AML-193 (cell line): ENCODE measurements around the gene CDH13.

Source experiments
- DNase-seq, 2 experiments: peaks; one replicate each; lab custom pipeline; 2025; lab: John Stamatoyannopoulos, UW

Gene CDH13

GRCh38 chr16:83723244-83723643 lies 1096.5 kb downstream of the CDH13 start:
- no peak for DNase-seq

DNA sequence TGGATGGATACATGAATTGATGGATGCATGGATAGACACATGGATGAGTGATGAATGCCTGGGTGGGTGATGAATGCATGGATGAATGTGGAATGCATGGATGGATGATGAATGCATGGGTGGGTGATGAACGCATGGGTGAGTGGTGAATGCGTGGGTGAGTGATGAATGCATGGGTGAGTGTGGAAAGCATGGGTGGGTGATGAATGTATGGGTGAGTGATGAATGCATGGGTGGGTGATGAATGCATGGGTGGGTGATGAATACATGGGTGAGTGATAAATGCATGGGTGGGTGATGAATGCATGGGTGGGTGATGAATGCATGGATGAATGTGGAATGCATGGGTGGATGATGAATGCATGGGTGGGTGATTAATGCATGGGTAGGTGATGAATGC lies 1097.1 kb downstream of the CDH13 start:
- DNase-seq: no peak

GRCh38 chr16:83724585-83724984 lies 1097.8 kb downstream of the CDH13 start:
- no peak for DNase-seq

DNA sequence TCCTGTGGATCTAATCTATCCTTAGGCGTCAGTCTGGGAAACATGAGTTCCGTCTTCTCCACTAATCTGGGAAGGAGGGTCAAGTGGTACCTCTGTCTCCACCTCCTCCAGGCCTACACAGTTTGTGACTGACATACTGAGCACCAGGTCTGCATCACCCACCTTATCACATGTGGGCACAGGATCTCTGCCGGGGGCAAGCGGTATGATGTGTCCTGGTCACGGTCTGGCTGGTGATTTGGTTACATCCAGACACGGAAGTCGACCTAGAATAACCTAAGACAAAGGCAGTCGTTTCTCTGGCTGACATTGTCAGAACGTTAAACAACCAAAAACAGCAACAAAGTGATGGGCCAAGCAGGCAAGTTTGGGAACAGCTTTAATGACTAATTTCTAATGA lies 1098.5 kb downstream of the CDH13 start:
- DNase-seq: no peak

GRCh38 chr16:83727018-83727417 lies 1100.2 kb downstream of the CDH13 start:
- DNase-seq: peak; percentile 94 to 97

GRCh38 chr16:83727751-83728352 lies 1101.1 kb downstream of the CDH13 start:
- no peak for DNase-seq

DNA sequence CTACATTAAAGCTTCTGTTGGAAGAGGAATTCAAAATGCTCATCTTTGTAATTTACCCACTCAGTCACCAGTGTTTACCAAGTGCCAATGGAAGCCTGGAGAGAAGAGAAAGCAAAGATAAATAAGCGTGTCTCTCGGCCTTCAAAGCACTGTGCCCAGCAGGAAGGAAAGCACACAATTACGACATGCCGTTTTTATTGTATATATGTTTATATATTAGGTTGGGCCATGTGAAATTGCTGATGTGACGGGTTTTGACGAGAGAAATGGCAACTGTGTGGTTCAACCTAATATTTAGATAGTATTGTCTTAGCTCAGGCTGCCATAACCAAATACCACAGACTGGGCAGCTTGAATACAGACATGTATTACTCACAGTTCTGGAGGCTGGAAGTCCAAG lies 1101.7 kb downstream of the CDH13 start:
- no peak for DNase-seq

DNA sequence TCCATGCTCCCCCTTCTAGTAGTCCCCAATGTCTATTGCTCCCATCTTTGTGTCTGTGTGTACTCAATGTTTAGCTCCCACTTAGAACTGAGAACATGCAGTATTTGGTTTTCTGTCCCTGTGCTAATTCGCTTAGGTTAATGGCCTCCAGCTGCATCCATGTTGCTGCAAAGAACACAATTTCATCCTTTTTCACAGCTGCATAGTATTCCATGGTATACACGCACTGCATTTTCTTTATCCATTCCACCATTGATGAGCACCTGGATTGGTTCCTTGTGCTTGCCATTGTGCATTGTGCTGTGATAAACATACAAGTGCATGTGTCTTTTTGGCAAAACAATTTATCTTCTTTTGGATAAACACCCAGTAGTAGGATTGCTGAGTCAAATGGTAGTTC lies 1104.0 kb downstream of the CDH13 start:
- DNase-seq: no peak

DNA sequence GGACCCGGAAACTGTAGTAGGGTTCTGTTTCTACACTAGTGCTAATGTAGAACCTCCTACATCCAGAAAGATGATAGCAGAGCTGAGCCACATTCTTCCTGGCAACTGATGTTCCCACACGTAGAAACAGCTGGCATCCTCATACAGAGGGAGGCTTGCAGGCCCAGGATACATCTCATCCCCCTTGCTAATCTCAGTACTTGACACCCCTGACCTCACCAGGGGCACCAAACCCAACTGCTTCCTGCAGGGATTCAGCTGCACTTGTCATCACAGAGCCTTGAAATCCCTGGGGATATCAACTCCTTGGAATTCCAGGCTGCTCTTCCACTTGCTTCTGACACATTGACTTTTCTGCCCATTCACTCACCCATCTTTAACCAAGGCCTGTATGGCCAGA lies 1105.8 kb downstream of the CDH13 start:
- no peak for DNase-seq

GRCh38 chr16:83733301-83733700 lies 1106.5 kb downstream of the CDH13 start:
- no peak for DNase-seq

DNA sequence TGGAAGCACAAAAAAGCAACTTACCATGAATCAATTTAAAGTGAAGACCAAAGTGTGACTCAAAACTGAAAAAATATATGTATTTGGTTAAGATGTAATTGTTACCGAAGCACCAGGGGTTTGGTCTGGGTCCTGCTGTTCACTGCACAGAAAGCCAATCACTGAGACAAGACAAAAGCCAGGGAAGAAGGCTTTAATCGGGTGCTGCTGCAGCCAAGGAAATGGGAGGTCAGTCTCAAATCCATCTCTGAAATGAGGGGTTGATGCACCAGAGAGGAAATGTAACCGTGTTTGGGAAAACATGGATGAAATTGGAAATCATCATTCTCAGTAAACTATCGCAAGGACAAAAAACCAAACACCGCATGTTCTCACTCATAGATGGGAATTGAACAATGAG lies 1107.4 kb downstream of the CDH13 start:
- no peak for DNase-seq

- no peak for DNase-seq
These were observed 1111.1 kb downstream of the CDH13 start for GRCh38 chr16:83737729-83738354.

DNA sequence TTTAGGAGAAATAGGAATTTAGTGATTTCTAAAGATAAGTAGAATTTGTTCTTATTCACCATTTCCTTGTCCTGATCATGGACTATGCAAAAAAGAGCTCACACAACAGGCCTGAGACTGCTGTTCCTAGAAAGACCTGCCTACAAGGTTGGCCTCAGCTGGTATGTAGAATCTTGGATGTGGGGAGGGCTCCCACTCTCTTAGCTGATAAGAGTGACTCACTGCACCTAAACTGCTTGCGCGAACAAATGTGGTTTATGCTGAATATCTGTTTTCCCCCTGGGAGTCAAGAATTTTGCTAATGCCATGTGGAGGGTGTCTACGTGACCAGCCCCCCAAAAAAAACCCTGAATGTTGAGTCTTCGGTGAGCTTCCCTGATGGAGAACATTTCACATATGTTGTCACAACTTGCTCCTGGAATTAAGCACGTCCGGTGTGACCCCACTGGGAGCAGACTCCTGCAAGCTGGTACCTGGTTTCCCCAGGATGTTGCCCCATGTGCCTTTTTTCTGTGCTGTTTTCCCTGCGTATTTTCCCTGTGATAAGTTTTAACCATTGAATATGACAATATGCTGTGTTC lies 1112.2 kb downstream of the CDH13 start:
- DNase-seq: no peak

DNA sequence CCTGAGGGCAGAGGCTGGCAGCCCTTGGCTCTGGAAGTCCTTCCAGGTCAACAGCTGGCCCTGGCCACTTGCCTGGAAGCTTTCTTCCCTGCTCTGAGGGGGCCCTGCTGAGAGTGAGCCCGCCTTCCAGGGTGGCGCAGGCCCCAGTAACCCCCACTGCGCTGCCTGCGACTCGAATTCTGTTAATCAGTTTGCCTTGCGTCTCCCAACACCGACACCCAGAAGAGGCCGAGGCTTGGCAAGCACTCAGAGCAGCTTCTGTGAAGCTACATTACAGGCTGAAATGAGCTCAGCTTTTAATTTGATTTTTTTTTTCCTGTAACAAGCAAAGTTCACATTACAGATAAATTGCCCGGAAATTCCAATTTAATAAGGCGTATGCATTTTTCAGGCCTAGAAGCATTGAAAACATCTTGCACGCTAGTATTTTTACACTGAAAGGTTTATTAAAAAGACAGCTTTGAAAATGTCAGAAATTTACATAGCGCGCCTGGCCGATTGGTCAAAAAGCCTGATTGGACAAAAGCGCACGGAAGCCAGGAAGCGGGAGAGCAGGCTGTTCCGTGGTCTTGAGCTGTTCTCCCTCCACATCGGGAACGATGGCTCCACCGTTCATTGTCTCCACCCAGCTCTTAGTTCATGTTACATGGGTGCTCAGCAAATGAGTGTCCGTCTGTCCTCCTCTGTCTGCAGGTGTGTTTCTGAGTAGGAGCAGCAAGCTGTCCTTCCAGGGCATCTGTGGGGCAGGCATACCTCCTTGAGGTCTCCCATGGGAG lies 1115.5 kb downstream of the CDH13 start:
- no peak for DNase-seq

DNA sequence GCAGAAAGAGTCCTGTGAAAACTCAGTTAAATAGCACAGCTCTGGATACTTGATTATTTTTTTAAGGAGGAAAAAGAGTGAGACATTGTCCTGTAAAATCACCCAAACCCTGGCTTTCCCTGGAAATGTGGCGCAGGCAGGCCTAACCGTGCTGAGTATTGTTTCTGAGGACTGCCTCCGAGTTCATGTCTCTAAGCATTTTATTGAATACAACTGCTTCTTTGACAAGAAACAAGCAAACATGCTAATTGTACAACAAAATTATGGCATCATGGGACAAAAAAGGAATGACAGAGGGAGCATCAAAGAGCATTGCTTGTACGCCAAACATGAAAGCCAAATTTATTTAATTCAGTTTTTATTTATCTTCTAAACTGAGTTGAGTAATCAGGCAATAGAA lies 1116.5 kb downstream of the CDH13 start:
- DNase-seq: no peak

DNA sequence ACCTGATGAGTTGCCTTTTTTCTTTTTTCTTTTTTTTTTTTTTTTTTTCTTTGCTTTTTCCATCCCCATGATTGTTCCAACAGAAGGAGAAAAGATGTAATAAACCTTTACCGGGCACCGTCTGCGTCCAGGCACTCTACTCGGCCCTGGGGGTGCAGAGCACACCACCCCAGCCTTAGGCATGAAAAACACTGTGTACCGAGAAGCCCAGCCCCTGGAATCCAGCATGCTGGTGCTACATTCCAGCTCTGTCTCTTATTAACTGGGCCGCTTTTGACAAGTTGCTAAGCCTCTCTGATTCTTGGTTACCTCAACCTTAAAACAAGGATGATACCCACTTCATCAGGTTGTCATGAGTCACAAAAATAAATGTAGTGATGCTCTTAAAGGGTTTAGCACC lies 1117.0 kb downstream of the CDH13 start:
- no peak for DNase-seq

DNA sequence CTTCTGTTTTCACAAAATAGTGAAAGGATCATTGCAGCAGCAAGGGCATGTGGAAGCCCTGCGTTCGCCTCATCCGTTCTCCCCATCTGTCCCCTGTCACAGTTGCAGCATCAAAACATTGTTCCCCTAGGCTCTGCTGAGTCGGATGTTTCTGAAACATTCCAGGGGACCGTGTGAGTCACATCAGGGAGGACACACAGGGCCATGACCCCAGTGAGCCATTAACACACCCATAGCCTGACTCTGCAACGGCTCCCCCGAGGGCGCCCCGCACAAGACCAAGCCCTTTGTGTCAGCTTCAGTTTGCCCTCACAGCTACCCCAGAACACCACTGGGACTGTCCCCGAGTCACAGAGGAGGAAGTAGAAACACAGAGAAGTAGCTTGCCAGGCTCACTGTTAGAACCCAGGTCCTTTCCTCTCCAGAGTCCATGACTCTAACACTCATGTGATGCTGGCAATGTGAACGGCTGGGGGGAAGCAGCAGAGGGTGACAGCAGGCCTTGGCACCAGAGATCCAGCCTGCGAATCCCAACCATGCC lies 1117.7 kb downstream of the CDH13 start:
- peak; percentile 53 to 54 for DNase-seq

DNA sequence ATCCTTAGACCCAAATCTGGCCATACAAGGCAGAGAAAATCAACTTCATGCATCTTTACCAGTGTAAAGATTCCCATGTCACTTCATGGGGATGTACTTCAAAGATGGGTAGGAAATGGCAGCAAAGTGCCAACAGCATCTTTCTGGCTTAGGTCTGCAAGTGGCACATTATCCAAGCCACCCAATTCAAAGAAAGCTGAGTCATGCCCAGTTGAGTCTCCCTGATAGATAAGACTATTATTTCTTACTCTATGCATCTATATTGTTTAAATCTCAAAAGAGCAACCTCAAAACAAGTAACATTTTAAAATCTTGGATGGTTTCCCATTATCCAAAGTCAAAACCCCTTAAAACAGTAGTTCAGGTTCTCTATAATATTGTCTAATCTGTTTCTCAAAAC lies 1119.8 kb downstream of the CDH13 start:
- DNase-seq: no peak

GRCh38 chr16:83747936-83748335 lies 1121.2 kb downstream of the CDH13 start:
- DNase-seq: no peak

- no peak for DNase-seq
These were observed 1128.6 kb downstream of the CDH13 start for GRCh38 chr16:83755391-83755790.

- DNase-seq: no peak
These were observed 1135.6 kb downstream of the CDH13 start for GRCh38 chr16:83762141-83762991.

GRCh38 chr16:83762992-83763358 lies 1136.2 kb downstream of the CDH13 start:
- DNase-seq: no peak
